A673 (cell line): ENCODE measurements around the gene CTTN.

Experiments
- CTCF ChIP-seq: fragments of 300-800, 200-600 bp; sonication (generic); conservative IDR thresholded peaks from 2 replicates; pipeline ENCODE4 v1.5.1; 2017; ENCODE audit warnings: low read depth, mild to moderate bottlenecking, antibody characterized with exemption, low read length, moderate library complexity, mixed read lengths
- EZH2 ChIP-seq: fragments of 200-600 bp; sonication (generic); IDR thresholded peaks from 2 replicates; pipeline ENCODE4 v1.6.1; 2017; ENCODE audit warnings: borderline replicate concordance, low read depth, mild to moderate bottlenecking, mixed read lengths, antibody characterized with exemption, low read length; ENCODE audit not compliant: poor library complexity, severe bottlenecking

DNA sequence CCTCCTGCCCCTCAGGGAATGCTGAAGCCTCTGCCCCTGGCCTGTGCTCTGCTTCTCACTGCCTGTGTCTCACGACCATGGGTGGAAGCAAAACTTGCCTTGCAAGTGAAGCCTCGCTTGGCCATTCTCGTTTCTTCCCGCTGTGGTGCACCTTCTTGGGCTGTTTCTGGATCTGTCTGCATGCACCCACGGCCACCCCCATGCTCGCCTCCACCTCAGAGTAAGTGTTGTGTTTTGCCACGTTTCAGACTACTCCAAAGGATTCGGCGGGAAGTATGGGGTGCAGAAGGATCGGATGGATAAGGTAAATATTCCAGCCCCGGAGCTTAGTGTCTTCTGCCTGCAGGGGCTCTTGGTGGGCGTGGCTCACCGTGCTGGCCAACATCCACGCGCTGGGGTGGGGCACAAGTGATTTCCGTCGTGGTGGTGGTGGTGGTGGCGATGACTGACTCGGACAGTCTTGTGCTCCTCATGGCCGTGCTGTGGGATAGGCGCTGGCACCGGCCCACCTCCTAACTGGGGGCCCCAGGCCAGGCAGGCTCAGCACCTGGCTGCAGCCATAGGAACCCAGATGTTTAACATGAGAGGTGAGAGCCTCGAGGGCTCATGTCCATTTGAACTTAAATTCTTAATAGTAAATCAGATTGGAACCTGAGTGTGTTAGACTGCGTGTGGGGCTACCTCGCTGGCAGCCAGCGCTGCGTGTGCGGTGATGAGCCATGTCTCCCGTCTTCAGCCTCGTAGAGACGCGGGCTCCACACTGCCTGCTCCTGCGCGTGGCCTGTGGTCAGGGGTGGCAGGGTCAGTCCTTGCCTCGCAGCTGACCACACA, 24.6 kb downstream of the CTTN start:
- no peak for TF ChIP-seq CTCF
- no peak for TF ChIP-seq EZH2
